CD14-positive monocyte (primary cell): Measurements from ENCODE around the gene PPTC7. TPM values are rescaled to one million over a fixed set of nuclear protein-coding genes. Genes with fewer than 3 reads are reported as not detected.

Source experiments
- DNase-seq, 3 donors: peaks; one replicate each; pipeline ENCODE4 v3.0.0-alpha.2; 2011 to 2022
- H2AFZ ChIP-seq: 2 replicates; pipeline ENCODE4 v1.6.0; 2012; ENCODE audit warnings: mild to moderate bottlenecking, low read depth, low read length, inconsistent platforms; ENCODE audit not compliant: insufficient read depth, poor library complexity, severe bottlenecking
- H3K27ac ChIP-seq, 2 donors: 1 replicate in 1 of 2; 2 replicates in 1 of 2; pipeline ENCODE4 v1.5.1; 2012 to 2013; ENCODE audit warnings: low read length in 2 of 2, control low read depth in 1 of 2, inconsistent platforms in 1 of 2, low read depth in 1 of 2, mild to moderate bottlenecking in 1 of 2
- H3K27me3 ChIP-seq, 2 donors: one replicate each; pipeline versions ENCODE4 v1.6.0 to v1.6.1; 2011 to 2013; ENCODE audit warnings: low read length in 2 of 2; ENCODE audit not compliant: control insufficient read depth in 2 of 2, insufficient read depth in 2 of 2
- H3K36me3 ChIP-seq, 2 donors: replicated peaks in 1 of 2; 1 replicate in 1 of 2; 2 replicates in 1 of 2; pipeline versions ENCODE4 v1.5.1 to v1.6.1; 2012 to 2013; ENCODE audit warnings: low read length in 2 of 2, control low read depth in 1 of 2, inconsistent platforms in 1 of 2, mild to moderate bottlenecking in 1 of 2; ENCODE audit not compliant: insufficient read depth in 2 of 2, control insufficient read depth in 1 of 2
- H3K4me1 ChIP-seq, 2 donors: 1 replicate in 1 of 2; 2 replicates in 1 of 2; pipeline versions ENCODE4 v1.5.1 to v1.6.1; 2012 to 2013; ENCODE audit warnings: low read length in 2 of 2, control low read depth in 1 of 2, inconsistent platforms in 1 of 2, mild to moderate bottlenecking in 1 of 2, moderate library complexity in 1 of 2; ENCODE audit not compliant: insufficient read depth in 2 of 2, control insufficient read depth in 1 of 2
- H3K4me2 ChIP-seq: replicated peaks from 2 replicates; pipeline ENCODE3; 2012; ENCODE audit warnings: low read length, moderate library complexity, mild to moderate bottlenecking; ENCODE audit not compliant: poor library complexity, severe bottlenecking; ENCODE audit errors: extremely low read depth
- H3K4me3 ChIP-seq, 3 experiments: fragments of 200-600 bp in 1 of 3; sonication (generic) in 1 of 3; replicated peaks in 1 of 3; 1 replicate in 2 of 3; 2 replicates in 1 of 3; pipeline ENCODE4 v1.5.1; 2011 to 2013; ENCODE audit warnings: low read length in 3 of 3, mild to moderate bottlenecking in 3 of 3, control low read depth in 2 of 3, low read depth in 2 of 3, inconsistent platforms in 1 of 3, moderate library complexity in 1 of 3
- H3K79me2 ChIP-seq: 2 replicates; pipeline ENCODE4 v1.6.0; 2012; ENCODE audit warnings: mild to moderate bottlenecking, control low read depth, inconsistent platforms, low read length, moderate library complexity; ENCODE audit not compliant: insufficient read depth
- H3K9ac ChIP-seq: 2 replicates; pipeline ENCODE4 v1.6.0; 2017; ENCODE audit warnings: low read length, mild to moderate bottlenecking; ENCODE audit not compliant: insufficient read depth, poor library complexity, severe bottlenecking
- H3K9me3 ChIP-seq, 2 donors: replicated peaks in 1 of 2; 1 replicate in 1 of 2; 2 replicates in 1 of 2; pipeline versions ENCODE4 v1.5.1 to v1.6.1; 2012 to 2013; ENCODE audit warnings: low read length in 2 of 2, control low read depth in 1 of 2; ENCODE audit not compliant: control insufficient read depth in 1 of 2, insufficient read depth in 1 of 2
- H4K20me1 ChIP-seq: 2 replicates; pipeline ENCODE4 v1.6.0; 2012; ENCODE audit warnings: mild to moderate bottlenecking, low read length, control low read depth, moderate library complexity; ENCODE audit not compliant: insufficient read depth
- H3K27ac Mint-ChIP-seq, 7 donors: one replicate each; pipeline ENCODE4 v1.8.0; 2020; ENCODE audit warnings: mild to moderate bottlenecking in 7 of 7, mixed read lengths in 7 of 7, moderate library complexity in 6 of 7, inconsistent platforms in 2 of 7
- H3K27me3 Mint-ChIP-seq, 3 donors: one replicate each; pipeline ENCODE4 v1.8.0; 2021 to 2022; ENCODE audit warnings: low read depth in 3 of 3, mild to moderate bottlenecking in 3 of 3, mixed read lengths in 3 of 3, moderate library complexity in 3 of 3, inconsistent platforms in 1 of 3
- H3K36me3 Mint-ChIP-seq, 2 donors: one replicate each; pipeline ENCODE4 v1.8.0; 2020; ENCODE audit warnings: mixed read lengths in 2 of 2, inconsistent platforms in 1 of 2, mild to moderate bottlenecking in 1 of 2
- H3K4me1 Mint-ChIP-seq: one replicate; pipeline ENCODE4 v1.8.0; 2020; ENCODE audit warnings: mild to moderate bottlenecking, mixed read lengths
- H3K4me3 Mint-ChIP-seq, 2 donors: one replicate each; pipeline ENCODE4 v1.8.0; 2020; ENCODE audit warnings: mild to moderate bottlenecking in 2 of 2, mixed read lengths in 2 of 2, moderate library complexity in 1 of 2
- H3K9me3 Mint-ChIP-seq, 7 donors: one replicate each; pipeline ENCODE4 v1.8.0; 2020 to 2022; ENCODE audit warnings: mixed read lengths in 7 of 7, mild to moderate bottlenecking in 6 of 7, moderate library complexity in 6 of 7, inconsistent platforms in 2 of 7
- WGBS: methylation state at CpG from one replicate; pipeline ENCODE4 v1.1.5; 2013; ENCODE audit warnings: missing lambda C conversion rate; ENCODE audit not compliant: insufficient coverage; 5-methylcytosine and 5-hydroxymethylcytosine counted together
- intact Hi-C, 2 donors: fragments of 100-400 bp; cut with micrococcal nuclease; formaldehyde crosslinking; loops; one replicate each; pipeline versions ENCODE4 v1.15.0 to v1.15.1; 2023
- polyA plus RNA-seq, 3 donors: library from polyadenylated mRNA; depleted of rRNA in 1 of 3; unstranded in 2 of 3; stranded (reverse) in 1 of 3; fragments of 300-500 nt in 2 of 3; fragments of >200 nt in 1 of 3; fragmentation: Illumina TruSeq in 2 of 3; gene quantifications; 1 replicate in 2 of 3; 2 replicates in 1 of 3; pipeline ENCODE4 v1.2.3, GENCODE V29; 2012 to 2021
- TF ChIP-seq, protein P1 (sequence below): fragments of 200-600 bp; IDR thresholded peaks from one replicate; pipeline ENCODE4 v1.8.0; 2022; ENCODE audit warnings: antibody characterized with exemption, mild to moderate bottlenecking

The PPTC7 gene
- polyA plus RNA-seq, 3 donors = 11.6 to 36.5 (median 15.1) TPM

DNA sequence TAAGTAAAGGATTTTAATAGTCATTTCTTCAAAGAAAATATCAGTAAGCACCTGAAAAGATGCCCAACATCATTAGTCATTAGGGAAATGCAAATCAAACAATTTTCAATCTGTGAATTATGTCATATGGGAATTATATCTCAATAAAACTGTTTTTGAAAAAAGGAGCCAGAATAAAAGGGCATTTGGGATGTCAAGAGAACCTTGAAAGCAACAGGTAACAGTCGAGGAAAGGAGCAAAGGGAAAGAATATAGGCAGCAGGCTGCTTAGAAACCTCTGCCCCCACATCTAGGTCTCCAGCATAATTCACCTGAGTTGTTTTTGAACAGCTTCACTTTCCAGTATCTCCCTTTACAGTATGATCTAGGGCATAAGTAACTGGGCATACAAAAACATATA is 68.8 kb downstream of the PPTC7 start:
- Histone ChIP-seq H3K4me2 (no peak overlapping the region), H3K36me3 (no peaks in the 10 kb centered on the region), H3K27me3 (no peaks in the 10 kb centered on the region), H3K4me1 (no peaks in the 10 kb centered on the region), H4K20me1 (no peaks in the 10 kb centered on the region), H3K79me2 (no peaks in the 10 kb centered on the region), H3K27ac (no peak overlapping the region), H3K9ac (no peak overlapping the region), H3K9me3 (no peaks in the 10 kb centered on the region), H3K4me3 (no peak overlapping the region), H2AFZ (no peak overlapping the region)
- Mint-ChIP-seq H3K9me3 (peaks cover 0 to 1% (median 0%) of the 10 kb centered on the region in 7 donors), H3K4me1 (peaks cover 2% of the 10 kb centered on the region), H3K36me3 (no peaks in the 10 kb centered on the region), H3K27me3 (peaks cover 0 to 2% (median 1%) of the 10 kb centered on the region in 3 donors), H3K4me3 (no peak overlapping the region), H3K27ac (no peak overlapping the region)
- intact Hi-C loops = no loop called here
- DNase-seq = no peak
- no CpG with 5 or more reads among the region's 1 CpG for whole genome bisulfite sequencing
- TF ChIP-seq, protein P1, sequence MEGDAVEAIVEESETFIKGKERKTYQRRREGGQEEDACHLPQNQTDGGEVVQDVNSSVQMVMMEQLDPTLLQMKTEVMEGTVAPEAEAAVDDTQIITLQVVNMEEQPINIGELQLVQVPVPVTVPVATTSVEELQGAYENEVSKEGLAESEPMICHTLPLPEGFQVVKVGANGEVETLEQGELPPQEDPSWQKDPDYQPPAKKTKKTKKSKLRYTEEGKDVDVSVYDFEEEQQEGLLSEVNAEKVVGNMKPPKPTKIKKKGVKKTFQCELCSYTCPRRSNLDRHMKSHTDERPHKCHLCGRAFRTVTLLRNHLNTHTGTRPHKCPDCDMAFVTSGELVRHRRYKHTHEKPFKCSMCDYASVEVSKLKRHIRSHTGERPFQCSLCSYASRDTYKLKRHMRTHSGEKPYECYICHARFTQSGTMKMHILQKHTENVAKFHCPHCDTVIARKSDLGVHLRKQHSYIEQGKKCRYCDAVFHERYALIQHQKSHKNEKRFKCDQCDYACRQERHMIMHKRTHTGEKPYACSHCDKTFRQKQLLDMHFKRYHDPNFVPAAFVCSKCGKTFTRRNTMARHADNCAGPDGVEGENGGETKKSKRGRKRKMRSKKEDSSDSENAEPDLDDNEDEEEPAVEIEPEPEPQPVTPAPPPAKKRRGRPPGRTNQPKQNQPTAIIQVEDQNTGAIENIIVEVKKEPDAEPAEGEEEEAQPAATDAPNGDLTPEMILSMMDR = no peak

DNA sequence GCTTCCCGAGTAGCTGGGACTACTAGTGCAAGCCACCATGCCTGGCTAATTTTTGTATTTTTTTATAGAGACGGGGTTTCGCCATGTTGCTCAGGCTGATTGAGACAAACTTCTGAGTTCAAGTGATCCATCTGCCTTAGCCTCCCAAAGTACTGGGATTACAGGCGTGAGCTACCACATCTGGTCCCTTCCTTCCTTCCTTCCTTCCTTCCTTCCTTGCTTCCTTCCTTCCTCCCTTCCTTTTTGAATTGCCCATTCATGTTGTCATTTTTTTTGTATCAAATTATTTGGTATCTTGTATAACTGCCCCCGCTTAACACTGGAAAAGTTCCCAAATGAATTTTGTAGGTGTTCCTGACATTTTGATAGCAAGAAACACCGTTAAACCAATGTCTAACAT is 69.3 kb downstream of the PPTC7 start:
- no peaks in the 10 kb centered on the region for H4K20me1 ChIP-seq
- TF ChIP-seq, protein P1 = no peak
- no peaks in the 10 kb centered on the region for H3K27me3 ChIP-seq
- H3K4me3 ChIP-seq = no peak overlapping the region
- 67% methylated on average over 3 of the region's 6 CpGs for WGBS
- no peak for DNase-seq
- H2AFZ ChIP-seq = no peak overlapping the region
- H3K4me1 ChIP-seq = no peaks in the 10 kb centered on the region
- no peak overlapping the region for H3K9ac ChIP-seq
- intact Hi-C loops = loop anchor here in 1 of 2 donors (2.0 kb wide), 1 partner anchor 87 kb away; no protein-coding TSS in a partner anchor
- H3K36me3 ChIP-seq = no peaks in the 10 kb centered on the region
- H3K79me2 ChIP-seq = no peaks in the 10 kb centered on the region
- no peak overlapping the region for H3K27ac ChIP-seq
- Mint-ChIP-seq H3K4me1 (peaks cover 2% of the 10 kb centered on the region), H3K36me3 (no peaks in the 10 kb centered on the region), H3K9me3 (peaks cover 0 to 1% (median 0%) of the 10 kb centered on the region in 7 donors), H3K4me3 (no peak overlapping the region), H3K27me3 (peaks cover 0 to 2% (median 1%) of the 10 kb centered on the region in 3 donors), H3K27ac (no peak overlapping the region)
- H3K4me2 ChIP-seq = no peak overlapping the region
- H3K9me3 ChIP-seq = no peaks in the 10 kb centered on the region
